NCI-H1694 (cell line): ENCODE measurements around the gene COMMD10.

Experiments
- DNase-seq: peaks from one replicate; lab custom pipeline; 2025; lab: John Stamatoyannopoulos, UW

COMMD10 gene

GRCh38 chr5:116296335-116297072 lies 211.7 kb downstream of the COMMD10 start:
- no peak for DNase-seq

DNA sequence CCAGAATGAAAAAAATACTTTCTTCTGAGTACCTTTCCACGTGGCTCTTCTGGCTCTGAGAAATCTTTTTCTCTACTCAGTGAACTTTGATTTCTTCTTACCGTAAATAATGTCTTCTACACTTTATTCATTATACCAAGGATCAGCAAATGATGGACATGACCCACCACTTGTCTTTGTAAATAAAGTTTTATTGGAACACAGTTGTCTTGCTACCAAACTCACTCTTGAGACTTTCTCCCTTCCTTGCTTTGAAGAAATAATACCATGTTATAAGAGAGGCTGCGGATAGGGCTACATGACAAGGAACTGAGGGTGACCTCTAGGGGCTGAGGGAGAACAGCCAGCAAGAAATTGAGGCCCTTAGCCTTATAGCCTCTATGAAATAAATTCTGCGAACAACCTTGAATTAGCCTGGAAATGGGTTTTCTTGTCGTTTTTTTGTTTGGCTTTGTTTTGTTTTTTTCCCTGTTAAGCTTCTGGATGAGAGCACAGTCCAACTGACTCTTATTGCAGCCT lies 212.5 kb downstream of the COMMD10 start:
- no peak for DNase-seq

DNA sequence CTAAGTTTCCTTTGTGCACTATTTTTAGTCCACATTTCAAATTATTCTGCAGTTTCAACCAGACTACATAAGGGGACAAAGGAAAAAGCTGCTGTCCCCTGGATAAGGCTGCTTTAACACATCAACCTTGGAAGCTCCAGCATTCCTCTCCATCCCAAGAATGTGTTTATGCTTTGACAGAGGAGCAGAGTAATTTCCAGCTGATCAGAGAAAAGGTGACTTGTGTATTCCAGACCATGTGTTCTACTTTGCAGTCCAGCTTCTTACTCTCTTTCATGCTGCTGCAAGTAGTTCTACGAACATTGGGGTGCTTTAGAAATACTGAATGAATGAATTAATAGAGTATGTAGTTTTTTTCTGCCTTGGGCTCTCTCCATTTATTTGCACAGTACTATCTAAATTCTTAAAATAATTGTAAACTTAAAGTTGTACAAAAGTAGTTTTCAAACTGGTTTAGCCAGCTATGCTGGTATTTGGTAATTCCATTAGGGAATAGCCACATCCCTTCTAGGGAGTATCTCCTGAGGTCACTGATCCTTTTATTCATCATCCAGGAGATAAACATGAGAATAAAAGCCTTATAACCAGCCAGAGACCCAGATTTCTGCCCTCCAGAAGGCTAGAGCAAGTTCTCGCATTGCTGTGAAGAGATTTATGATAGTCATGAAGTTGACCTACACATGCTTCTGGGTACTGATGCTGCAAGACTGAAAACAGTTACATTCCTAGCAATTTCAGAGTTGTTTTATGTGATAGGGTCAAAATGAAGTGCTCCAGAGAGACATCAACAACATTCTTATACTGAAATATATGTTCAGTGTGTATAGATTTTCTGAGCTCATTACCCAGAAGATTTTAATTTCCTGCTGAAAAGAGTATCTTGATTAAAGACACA lies 215.2 kb downstream of the COMMD10 start:
- DNase-seq: no peak

GRCh38 chr5:116301110-116301509 lies 216.3 kb downstream of the COMMD10 start:
- no peak for DNase-seq

DNA sequence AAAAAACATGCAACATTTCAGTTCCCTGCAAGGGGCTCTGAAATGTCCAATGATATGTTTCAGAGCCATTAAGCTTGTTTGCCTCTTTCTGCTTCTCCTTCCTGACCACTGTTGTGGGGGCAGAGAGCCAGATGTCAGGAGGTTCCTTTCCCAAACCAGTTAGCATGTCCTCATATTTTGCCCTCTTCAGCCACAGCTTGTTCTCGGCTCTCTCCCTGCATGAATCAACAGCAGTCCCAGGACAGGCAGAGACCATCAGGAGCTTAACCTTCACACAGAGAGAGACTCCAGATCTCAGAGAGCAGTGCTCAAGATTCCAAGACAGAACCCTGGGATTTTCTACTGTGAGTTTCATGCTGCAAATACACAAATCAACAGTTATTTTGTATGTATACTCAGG lies 218.5 kb downstream of the COMMD10 start:
- DNase-seq: no peak

- no peak for DNase-seq
Measured at GRCh38 chr5:116303810-116304209, 219.0 kb downstream of the COMMD10 start.

GRCh38 chr5:116305899-116306298 lies 221.1 kb downstream of the COMMD10 start:
- no peak for DNase-seq

DNA sequence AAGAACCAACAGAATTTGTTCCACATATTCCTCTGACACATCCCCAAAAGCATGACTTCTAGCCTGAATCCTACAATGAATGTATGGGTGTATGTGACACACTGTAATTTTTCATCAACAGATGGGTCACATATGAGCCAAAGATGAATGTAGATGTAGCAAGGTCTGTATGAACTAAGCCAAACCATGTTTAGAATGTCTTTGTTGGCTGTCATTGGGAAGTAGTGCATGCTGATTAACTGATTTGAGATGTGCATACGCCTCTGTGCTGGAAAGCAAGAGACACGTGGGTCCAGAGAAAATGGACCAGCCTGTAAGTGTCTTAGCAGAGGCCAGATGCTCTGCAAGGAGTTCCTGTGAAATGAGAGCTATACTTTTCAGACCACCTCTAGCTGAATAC lies 222.0 kb downstream of the COMMD10 start:
- DNase-seq: no peak

- DNase-seq: no peak
Measured at GRCh38 chr5:116308391-116308790, 223.6 kb downstream of the COMMD10 start.

GRCh38 chr5:116313366-116313765 lies 228.5 kb downstream of the COMMD10 start:
- DNase-seq: no peak

- DNase-seq: no peak
Measured at GRCh38 chr5:116315531-116315930, 230.7 kb downstream of the COMMD10 start.

DNA sequence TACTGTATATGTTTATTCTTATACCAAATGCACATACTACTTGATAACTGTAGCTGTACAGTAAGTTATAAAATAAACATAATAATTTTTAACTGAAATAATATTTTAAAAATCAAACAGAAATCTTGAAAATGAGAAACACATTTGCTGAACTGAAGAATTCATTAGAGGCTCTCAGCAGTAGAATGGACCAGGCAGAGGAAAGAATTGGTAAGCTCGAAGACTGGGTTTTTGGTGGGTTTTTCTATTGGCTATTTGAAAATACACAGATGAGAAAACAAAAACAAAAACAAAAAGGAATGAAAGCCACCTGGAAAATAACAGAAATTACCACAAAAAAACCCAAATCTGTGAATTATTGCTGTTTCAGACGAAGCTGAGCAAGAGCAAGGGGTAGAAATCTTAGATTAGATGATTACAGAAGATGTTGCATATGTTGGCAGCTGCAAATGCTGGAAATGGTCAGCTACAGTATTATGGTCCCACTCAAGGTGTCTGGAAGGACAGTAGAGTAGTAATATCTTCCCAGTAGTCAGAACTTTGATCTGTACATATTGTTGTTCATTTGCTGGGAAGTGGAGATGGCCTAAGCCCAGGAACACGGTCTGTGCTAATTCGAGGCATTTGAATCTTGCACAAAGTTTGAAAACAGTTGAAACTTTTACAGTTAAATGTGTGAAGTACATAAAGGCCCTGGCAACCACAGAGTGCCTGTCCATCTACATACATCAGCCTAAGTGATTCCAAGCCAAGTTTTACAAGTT lies 233.4 kb downstream of the COMMD10 start:
- DNase-seq: no peak

DNA sequence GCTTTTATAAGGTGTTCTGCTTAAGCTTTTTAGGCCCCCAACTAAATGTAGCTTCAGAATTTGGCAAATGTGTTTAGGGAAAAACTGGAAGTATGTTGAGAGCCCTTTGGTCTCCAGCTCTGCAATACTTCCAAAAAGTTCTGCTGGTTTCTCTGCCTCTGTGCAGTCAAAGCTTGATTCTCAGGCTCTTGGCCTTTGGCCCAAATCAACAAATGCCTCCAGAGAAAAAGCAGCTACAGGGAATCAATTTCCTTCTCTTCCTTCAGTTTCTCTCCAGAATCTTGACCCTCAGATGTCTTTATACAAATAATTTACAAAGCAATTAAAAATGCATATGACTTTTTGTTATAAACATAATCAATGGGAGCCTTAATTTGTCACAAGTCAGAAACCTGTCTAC lies 235.7 kb downstream of the COMMD10 start:
- DNase-seq: no peak

- no peak for DNase-seq
Measured at GRCh38 chr5:116329503-116329902, 244.7 kb downstream of the COMMD10 start.

DNA sequence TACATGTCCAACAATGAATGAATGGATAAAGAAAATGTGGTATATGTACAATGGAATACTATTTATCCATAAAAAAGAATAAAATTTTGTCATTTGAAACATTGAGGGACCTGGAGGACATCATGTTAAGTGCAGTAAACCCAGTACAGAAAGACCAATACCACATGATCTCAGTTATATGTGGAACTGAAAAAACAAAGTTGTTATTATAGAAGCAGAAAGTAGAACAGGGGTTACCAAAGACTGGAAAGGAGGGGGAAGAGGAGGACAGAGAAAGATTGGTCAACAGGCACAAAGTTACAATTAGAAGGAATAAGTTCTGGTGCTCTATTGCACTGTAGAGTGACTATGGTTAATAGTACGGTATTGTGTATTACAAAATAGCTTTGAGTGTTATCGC lies 256.0 kb downstream of the COMMD10 start:
- no peak for DNase-seq
